HS-27A (cell line): ENCODE measurements around the gene TMEM87A.

Source experiments
- DNase-seq: peaks from one replicate; pipeline ENCODE4 v3.0.0-alpha.2; 2012; ENCODE audit warnings: low read depth, missing footprints

Gene TMEM87A

GRCh38 chr15:42202653-42203052, 70.6 kb downstream of the TMEM87A start:
- no peak for DNase-seq

DNA sequence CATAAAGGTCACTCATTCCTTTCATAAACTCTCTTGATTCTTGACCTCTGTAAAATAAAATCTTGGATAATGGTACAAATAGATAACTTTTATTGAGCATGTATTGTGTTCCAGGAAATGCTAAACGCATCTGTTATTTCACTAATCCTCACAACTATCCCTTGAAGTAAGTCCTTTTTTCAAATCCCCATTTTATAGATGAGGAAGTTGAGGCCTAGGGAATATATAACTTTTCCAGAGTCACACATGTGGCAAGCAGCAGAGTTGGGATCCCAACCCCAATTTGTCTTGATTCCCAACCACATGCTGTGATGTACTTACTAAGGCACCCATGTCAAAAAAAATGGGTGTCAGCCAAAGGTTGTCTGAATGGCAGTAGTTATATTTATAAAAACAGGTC, 71.4 kb downstream of the TMEM87A start:
- no peak for DNase-seq

DNA sequence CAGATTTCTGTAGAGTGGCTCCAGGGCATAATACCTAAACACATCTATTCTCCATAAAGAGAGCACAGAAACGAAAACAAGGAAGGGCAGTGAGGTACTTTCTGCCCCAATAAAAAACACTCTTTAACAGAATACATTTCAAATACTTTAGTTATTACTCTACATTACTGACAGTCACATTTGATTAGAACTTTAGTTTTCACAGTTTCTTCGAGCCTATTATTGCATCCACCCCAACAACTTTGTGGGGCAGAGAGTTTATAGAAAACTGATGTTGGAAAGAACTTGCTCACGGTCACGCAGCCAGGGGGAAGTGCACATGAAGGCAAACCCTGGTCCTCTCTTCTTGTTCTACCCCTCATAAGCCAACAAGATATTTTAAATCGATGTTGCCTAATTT, 74.1 kb downstream of the TMEM87A start:
- no peak for DNase-seq

- DNase-seq = no peak
Observed at GRCh38 chr15:42198516-42198915, 74.7 kb downstream of the TMEM87A start.

DNA sequence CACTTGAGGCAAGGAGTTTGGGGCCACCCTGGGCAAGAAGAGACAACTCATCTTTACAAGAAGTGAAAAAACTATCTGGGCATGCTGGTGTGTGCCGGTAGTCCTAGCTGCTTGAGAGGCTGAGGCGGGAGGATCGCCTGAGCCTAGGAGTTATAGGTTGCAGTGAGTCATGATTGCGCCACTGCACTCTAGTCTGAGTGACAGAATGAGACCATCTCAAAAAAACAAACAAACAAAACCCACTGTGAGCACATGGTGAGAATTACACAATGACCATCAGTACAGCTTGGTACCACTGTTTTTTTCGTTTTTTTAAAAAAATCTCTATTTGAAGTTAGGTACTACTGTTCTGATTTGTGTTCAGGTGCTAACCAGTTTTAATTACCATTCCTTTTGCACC, 78.7 kb downstream of the TMEM87A start:
- DNase-seq = no peak

DNA sequence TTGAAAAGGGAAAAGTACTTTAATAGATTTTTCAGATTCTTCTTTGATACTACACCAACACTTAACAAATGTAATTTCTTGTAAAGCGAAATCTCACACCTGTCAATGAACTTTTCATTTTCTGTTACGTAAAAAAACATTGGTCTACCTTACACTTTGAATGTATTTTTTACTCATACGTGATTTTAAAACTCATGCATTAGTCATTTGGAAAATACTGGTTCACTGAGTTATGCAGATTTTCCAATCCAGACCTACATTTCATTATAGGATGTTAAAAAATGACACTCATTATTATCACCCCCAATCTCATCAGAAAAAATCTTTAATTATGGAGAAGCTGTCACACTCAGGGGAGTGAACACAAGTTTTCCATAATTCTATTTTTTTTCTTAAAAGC, 79.8 kb downstream of the TMEM87A start:
- DNase-seq = no peak

GRCh38 chr15:42191610-42192346, 81.5 kb downstream of the TMEM87A start:
- no peak for DNase-seq

GRCh38 chr15:42190370-42190769, 82.9 kb downstream of the TMEM87A start:
- DNase-seq = no peak

- DNase-seq = no peak
Observed at GRCh38 chr15:42185801-42186200, 87.4 kb downstream of the TMEM87A start.

GRCh38 chr15:42184736-42185135, 88.5 kb downstream of the TMEM87A start:
- no peak for DNase-seq

DNA sequence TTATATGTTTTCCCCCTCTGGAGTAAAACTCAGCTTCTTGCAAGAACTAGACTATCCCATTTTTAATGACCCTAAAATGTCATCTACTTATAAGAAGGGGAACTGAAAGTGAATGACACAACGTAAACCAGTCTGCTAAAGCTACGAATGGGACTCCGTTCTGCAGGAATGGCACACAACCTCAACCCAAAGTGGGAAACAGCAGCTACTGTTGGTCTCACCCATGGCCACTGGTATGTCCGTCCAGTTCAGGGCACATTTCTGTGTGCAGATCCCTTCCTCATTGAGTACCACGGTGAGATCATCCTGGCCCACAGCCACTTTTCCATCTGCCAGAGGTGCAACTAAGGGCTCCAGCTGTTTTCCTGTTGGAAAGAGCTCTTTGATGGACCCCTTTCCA, 88.9 kb downstream of the TMEM87A start:
- DNase-seq = no peak

GRCh38 chr15:42182961-42183360, 90.3 kb downstream of the TMEM87A start:
- no peak for DNase-seq

DNA sequence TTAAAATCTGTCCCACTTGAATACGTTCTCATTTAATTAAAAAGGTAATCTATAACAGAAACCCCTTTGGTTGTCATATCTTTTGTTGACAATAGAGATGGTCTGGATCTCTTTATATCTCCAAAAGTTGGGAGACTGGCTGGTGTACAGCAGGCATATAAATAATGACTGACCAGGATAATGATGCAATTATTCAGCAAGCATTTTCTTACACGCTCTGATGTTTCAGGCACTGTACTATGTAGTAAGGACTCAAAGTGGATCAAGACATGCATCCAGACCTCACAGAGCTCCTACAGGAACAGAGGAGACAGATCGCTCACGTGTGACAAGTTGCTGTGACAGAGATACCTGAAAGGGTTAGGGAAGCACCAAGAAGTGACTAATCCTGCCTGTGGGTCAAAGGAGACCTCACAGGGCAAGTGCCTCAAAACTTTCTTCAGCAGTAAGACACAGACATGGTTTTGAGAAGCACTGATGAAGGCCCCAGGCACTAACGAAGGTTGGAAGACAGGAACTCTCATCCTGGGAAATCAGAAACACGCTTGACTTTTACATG, 90.8 kb downstream of the TMEM87A start:
- no peak for DNase-seq

GRCh38 chr15:42178056-42178455, 95.2 kb downstream of the TMEM87A start:
- no peak for DNase-seq

GRCh38 chr15:42175671-42176070, 97.6 kb downstream of the TMEM87A start:
- no peak for DNase-seq

DNA sequence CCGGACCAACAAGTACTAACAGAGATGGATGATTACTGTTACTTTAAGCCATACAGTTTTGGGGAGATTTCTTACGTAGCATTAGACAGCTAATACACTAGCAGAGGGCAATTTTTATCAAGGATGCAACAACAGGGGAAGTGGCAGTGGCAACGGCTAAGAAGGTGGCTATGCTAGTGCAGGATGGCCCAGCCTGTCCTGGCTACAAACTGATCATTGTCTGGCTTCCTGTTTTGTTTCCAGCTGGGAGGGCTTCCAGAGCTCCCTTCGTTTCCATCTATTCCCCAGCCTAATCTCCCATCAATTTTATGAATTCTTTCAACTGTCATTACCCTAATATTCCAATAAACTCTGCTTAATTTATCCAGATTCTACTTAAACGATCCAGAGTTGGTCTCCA, 100.8 kb downstream of the TMEM87A start:
- DNase-seq = no peak

DNA sequence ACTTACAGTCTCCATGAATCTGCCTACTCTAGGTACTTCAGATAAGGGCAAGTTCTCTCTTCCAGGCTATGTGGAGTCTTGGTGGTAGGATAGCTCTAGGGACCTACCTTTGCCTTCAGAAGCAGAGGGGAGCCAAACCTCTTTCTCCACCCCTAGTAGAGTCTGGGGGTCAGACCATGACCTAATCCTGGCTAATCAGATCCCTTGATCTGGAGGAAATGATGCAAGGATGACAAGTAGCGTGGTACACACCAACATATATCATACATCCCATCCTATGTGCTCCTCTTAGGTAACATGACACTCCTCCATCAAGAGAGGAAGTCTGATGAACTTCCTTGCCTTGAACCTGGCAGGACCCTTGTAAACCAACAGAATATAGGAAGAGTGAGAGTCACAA, 101.4 kb downstream of the TMEM87A start:
- no peak for DNase-seq

GRCh38 chr15:42171122-42171521, 102.1 kb downstream of the TMEM87A start:
- DNase-seq = no peak

GRCh38 chr15:42166225-42166940, 106.8 kb downstream of the TMEM87A start:
- no peak for DNase-seq

- DNase-seq = no peak
Observed at GRCh38 chr15:42165106-42165505, 108.1 kb downstream of the TMEM87A start.

DNA sequence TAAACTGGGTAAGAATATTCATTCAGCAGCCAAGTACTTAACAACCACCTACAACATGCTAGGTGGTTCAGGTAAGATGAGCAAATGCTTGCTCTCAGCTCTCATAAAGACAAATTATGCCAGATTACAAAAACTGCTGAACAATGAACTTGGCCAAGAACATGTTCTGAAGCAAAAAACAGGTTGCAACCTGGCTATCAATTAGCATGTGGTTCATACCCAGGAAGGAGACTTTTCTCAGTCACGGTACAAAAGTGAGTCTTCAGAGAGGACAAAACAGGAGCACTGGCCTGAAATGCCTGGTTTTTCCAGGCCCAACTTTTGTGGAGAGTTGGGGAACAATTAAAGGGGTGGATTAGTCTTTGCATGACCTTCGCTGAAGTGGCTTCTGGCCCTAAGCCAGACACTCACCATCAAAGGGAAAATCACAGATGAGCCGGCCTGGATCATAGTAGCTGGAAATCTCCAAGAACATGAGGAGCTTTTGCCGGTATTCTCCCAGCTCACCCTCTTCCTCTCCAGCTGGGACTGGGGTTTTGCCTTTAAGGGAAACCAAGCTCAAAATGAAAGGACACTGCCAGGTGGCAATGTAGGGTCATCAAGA, 109.2 kb downstream of the TMEM87A start:
- no peak for DNase-seq

DNA sequence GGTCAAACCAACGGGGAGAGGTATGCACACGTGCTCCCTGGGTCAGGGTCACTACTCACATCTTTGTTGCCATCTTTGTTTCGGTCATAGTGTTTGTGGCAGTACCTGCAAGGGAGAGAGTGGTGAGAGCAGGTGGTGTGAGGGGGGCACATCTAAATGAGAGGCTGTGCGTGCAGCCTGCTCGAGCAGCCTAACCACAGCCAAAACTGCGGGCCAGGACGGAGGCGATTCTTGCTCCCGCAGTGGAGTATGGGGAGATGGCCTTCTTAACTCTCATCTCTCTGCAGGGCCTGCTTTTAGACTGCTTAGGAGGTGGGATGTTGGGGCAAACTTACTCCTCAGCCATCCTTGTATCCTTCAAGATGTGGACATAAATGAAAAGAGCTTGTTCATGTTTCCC, 109.9 kb downstream of the TMEM87A start:
- no peak for DNase-seq
